ENCODE data around the gene MACROD2.

Gene MACROD2

GRCh38 chr20:15267935-15268334 lies 1272.6 kb downstream of the MACROD2 start:
- H3K4me3 ChIP-seq (ENCODE audit: low read depth, low read length) = no peak overlapping the region
- CTCF ChIA-PET = no interaction called here
- DNase-seq (ENCODE audit: low read depth, low spot score) = no peak
- TF ChIP-seq CTCF (IDR thresholded peaks at IDR 0.05; ENCODE audit: insufficient read depth, low read length, missing control alignments) = no peak
- POLR2A ChIA-PET = no interaction called here

GRCh38 chr20:15278041-15278440 lies 1282.7 kb downstream of the MACROD2 start:
- POLR2A ChIA-PET = no interaction called here
- no peak overlapping the region for H3K4me3 ChIP-seq (ENCODE audit: low read depth, low read length)
- no peak for TF ChIP-seq CTCF (IDR thresholded peaks at IDR 0.05; ENCODE audit: insufficient read depth, low read length, missing control alignments)
- DNase-seq (ENCODE audit: low read depth, low spot score) = no peak
- CTCF ChIA-PET = no interaction called here

DNA sequence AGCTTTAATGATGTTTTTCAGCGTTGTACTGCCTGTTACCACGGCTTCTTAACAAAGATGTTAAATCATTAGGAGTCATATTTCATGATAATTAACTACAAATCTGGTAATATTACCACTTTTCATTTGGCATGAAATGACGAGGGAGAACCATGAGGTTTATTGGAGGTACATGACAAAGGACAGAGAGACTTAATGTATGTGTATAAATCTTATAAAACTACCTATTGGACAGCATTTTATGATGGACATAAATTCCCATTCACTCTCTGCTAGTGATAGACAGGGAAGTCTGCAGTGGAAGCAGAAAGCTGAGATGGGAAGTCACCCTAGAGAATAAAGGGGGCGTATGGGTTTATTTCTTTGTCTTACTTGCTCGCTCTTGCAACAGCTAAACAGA lies 1292.0 kb downstream of the MACROD2 start:
- no peak overlapping the region for H3K4me3 ChIP-seq (ENCODE audit: low read depth, low read length)
- ChIA-PET POLR2A (no interaction called here), CTCF (no interaction called here)
- no peak for TF ChIP-seq CTCF (IDR thresholded peaks at IDR 0.05; ENCODE audit: insufficient read depth, low read length, missing control alignments)
- DNase-seq (ENCODE audit: low read depth, low spot score) = no peak

DNA sequence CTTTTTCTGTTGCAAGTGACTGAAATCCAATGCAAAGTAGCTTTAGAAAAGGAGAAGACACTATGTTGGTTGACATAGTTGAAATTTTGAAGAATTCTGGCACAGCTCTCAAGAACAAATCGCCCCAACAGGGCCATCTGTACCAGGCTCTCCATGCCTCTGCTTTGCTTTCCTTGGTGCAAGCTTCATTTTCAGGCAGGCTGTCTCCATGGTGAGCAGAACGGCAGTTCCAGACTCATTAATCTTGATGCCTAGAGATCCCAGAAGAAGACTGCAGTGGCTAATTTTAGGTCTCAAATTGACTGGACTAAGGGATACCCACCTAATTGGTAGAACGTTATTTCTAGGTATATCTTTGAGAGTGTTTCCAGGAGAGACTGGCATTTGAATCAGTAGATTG lies 1292.8 kb downstream of the MACROD2 start:
- no peak overlapping the region for H3K4me3 ChIP-seq (ENCODE audit: low read depth, low read length)
- CTCF ChIA-PET = no interaction called here
- DNase-seq (ENCODE audit: low read depth, low spot score) = no peak
- POLR2A ChIA-PET = interaction anchor here (0.5 kb wide), 1 partner anchor 1085 kb away, joined by 4 read pairs; no protein-coding TSS in a partner anchor
- TF ChIP-seq CTCF (IDR thresholded peaks at IDR 0.05; ENCODE audit: insufficient read depth, low read length, missing control alignments) = no peak

DNA sequence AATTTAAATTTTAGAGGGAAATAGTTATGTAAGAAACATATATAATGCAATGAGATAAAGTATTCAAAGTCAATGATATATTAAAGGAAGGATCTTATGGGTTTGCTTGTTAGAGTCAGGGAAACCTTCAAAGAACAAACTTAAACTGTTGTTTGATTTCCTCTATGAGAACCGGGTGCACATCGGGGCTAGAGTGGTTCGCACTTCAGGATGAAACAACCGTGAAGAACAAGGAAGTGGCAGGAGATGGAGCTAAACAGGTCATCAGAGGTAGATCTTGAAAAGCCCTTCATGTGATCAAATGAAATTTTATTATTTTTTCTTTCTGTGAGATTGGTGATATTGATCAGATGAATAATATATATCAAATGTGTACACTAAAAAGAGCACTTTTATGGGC lies 1294.0 kb downstream of the MACROD2 start:
- no peak for TF ChIP-seq CTCF (IDR thresholded peaks at IDR 0.05; ENCODE audit: insufficient read depth, low read length, missing control alignments)
- ChIA-PET POLR2A (no interaction called here), CTCF (no interaction called here)
- no peak for DNase-seq (ENCODE audit: low read depth, low spot score)
- no peak overlapping the region for H3K4me3 ChIP-seq (ENCODE audit: low read depth, low read length)

DNA sequence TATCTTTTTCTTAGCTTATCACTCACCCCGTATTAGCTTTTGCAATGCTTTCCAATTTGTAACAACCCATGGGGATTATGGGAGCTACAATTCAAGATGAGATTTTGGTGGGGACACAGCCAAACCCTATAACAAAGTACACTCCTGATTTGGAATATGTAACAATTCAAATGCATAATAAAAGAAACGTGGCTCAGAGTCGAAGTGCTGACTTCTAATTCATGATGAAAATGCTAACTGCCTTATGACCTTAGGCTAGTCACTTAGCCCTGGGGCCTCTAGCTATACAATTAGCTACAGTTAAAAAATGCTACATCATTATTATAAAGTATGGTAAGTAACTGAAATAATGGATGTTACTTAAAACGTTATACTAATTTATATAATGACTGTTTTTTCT lies 1297.1 kb downstream of the MACROD2 start:
- TF ChIP-seq CTCF (IDR thresholded peaks at IDR 0.05; ENCODE audit: insufficient read depth, low read length, missing control alignments) = no peak
- DNase-seq (ENCODE audit: low read depth, low spot score) = no peak
- ChIA-PET POLR2A (no interaction called here), CTCF (no interaction called here)
- H3K4me3 ChIP-seq (ENCODE audit: low read depth, low read length) = no peak overlapping the region
